Fibroblast of the aortic adventitia (primary cell): ENCODE measurements around the gene SEC16B. TPM values are rescaled to one million over a fixed set of nuclear protein-coding genes. Genes with fewer than 3 reads are reported as not detected.
"Not testable (repeated sequence)": the region's sequence is repeated elsewhere in the genome, so short reads cannot be mapped to it uniquely, and the experiment has no call there.

ENCODE experiments used
- DNase-seq: peaks from one replicate; pipeline ENCODE4 v3.0.0-alpha.2; 2010; ENCODE audit warnings: low read depth
- H3K4me3 ChIP-seq: 2 replicates; pipeline ENCODE4 v1.5.1; 2011; ENCODE audit warnings: low read depth, mild to moderate bottlenecking, control low read depth, low read length, moderate library complexity
- total RNA-seq: library from RNA; depleted of rRNA; stranded (reverse); fragments of >200 nt; gene quantifications from 2 replicates; pipeline ENCODE4 v1.2.3, GENCODE V29; 2012; ENCODE audit warnings: low replicate concordance
- TF ChIP-seq, protein P1 (sequence below): IDR thresholded peaks from 2 replicates; pipeline ENCODE4 v1.5.1; 2011; ENCODE audit warnings: mild to moderate bottlenecking, low read length, control low read depth, inconsistent platforms; ENCODE audit not compliant: insufficient read depth

The SEC16B gene
- total RNA-seq, 1 donor = 4.8 TPM

DNA sequence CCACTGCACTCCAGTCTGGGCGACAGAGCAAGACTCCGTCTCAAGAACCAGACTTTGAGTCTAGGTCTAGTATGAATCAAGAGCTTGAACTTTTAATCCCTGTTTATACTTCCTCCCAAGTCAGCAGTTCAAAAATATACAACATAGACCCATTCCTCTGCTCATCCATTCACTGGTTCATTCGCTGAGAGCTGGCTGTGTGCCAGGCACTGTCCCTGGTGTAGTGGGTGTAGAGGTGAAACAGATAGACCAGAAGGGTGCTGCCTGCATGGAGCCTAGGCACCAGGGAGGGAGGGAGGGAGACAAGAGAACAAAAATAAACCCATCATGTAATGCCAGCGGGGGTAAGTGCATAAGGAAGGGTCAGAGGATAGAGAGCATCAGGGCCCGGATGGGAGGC lies 25.5 kb upstream of the SEC16B start:
- no peak for DNase-seq
- no peak overlapping the region for H3K4me3 ChIP-seq
- TF ChIP-seq, protein P1, sequence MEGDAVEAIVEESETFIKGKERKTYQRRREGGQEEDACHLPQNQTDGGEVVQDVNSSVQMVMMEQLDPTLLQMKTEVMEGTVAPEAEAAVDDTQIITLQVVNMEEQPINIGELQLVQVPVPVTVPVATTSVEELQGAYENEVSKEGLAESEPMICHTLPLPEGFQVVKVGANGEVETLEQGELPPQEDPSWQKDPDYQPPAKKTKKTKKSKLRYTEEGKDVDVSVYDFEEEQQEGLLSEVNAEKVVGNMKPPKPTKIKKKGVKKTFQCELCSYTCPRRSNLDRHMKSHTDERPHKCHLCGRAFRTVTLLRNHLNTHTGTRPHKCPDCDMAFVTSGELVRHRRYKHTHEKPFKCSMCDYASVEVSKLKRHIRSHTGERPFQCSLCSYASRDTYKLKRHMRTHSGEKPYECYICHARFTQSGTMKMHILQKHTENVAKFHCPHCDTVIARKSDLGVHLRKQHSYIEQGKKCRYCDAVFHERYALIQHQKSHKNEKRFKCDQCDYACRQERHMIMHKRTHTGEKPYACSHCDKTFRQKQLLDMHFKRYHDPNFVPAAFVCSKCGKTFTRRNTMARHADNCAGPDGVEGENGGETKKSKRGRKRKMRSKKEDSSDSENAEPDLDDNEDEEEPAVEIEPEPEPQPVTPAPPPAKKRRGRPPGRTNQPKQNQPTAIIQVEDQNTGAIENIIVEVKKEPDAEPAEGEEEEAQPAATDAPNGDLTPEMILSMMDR = no peak

DNA sequence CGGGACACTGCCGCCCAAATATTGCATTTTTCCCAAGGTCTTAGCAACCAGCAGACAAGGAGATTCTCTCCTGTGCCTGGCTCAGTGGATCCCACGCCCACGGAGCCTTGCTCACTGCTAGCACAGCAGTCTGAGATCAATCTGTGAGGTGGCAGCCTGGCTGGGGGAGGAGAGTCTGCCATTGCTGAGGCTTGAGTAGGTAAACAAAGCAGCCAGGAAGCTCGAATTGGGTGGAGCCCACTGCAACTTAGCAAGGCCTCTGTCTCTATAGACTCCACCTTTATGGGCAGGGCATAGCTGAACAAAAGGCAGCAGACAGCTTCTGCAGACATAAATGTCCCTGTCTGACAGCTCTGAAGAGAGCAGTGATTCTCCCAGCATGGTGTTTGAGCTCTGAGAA lies 16.4 kb upstream of the SEC16B start:
- peak; percentile 11 for DNase-seq
- not testable (repeated sequence) for H3K4me3 ChIP-seq

DNA sequence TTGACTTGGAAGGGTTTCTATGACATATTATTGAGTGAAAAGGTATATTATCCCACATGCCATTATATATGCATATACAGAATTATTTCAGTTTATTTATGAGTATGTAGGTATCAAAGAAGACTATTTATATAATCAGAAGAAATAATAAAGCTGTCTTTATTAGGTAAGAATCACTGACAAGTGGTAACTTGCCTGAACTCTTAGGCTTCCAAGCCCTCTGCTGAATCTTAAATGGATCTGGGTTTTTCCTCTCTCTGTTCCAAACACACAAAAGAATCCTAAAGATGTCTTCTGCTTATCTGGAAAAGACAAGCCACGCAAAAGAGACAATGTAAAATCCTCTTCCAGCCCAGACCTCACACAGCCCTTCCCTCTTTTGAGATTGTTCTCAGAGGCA lies 14.9 kb upstream of the SEC16B start:
- no peak overlapping the region for H3K4me3 ChIP-seq
- DNase-seq = no peak
- TF ChIP-seq, protein P1 = no peak

DNA sequence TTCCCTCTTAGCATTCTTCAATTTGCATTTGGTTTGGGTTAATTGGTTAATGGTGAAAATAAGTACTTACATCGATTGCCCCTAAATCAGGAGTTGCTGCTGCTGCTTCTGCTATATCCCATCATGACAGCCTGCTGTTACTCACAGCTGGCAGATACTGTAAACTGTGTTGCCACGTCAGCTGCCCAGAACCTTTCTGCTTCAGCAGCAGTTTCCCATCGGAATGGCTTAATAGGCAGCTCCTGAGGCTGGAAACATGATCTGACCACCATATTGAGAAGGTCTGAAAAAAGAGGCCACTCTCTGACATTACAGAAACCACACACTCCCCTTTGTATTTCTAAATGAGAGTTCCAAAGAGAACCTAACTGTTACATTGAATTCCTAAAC lies 14.3 kb upstream of the SEC16B start:
- peak; percentile 98 for DNase-seq

DNA sequence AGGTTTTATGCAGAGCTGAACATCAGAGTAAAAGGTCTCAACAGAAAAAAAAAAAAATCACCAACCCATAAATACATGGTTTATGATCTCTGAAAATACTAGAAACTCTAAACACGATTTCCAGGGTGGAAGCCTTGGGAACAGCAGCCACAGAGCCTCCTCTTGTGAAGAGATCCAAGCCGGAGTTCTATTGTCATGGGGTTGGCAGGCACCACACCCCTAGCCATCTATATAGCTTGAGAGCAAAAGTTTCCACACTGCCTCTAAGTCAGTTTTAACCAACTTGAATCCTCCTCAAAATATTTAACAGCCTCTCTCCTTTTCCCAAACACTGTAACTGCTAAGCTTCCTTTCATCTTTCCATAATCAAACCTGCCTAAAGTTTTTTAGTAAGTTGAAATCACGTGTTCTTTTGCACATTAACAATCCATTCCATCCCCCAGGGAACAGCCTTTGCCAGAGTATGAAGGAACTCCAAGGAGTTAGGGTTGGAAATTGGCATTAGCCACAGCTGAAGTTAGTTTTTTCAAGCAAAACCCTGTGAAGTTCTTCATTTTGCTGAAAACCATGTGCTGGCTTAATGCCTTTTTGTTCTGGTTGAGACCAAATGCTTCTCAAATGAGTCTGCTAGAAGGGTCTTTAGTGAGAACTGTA lies 13.8 kb upstream of the SEC16B start:
- TF ChIP-seq, protein P1 = no peak
- DNase-seq = peak; percentile 89
- H3K4me3 ChIP-seq = peak overlapping the region; percentile 53

More for the DNA sequence above, 14.3 kb upstream of the SEC16B start:
- TF ChIP-seq, protein P1 = no peak
- peak overlapping the region; percentile 53 for H3K4me3 ChIP-seq

DNA sequence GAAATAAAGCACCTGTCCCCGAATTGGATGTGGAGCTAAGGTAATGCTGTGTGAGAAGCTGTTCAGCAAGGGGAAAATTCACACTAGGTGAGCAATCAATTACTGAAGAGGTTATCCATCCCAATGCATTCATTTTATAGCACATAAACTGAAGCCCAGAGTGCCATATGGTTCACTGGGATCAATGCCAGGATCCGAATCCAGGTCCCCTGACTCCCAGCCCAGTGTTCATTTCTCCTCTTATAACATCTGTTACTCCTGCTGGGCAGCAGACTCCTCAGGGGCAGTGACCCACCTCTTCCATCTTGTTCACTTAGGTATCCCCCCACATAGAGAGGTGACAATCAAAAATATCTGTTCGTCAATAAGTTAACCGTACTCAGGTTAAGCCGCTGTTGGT lies 13.2 kb upstream of the SEC16B start:
- peak overlapping the region; percentile 53 for H3K4me3 ChIP-seq
- TF ChIP-seq, protein P1 = no peak
- peak; percentile 24 for DNase-seq

DNA sequence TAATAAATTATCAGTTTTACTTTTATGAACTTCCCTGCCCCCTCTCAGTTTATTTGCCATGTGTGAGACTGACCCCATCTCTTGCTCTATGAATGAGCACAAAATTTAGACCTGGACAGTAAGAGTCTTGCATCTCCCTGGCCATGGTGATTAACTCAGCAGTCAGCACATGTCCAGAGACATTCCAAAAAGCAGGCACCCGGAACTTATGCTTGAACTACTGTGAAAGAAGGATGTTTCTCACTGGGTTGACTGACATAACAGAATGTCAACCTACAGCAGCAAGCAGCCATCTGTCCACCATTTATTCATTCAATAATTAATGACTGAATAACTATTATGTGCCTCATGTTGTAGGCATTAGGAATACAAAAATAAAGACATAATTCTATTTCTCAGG lies 11.3 kb upstream of the SEC16B start:
- no peak overlapping the region for H3K4me3 ChIP-seq
- TF ChIP-seq, protein P1 = no peak
- no peak for DNase-seq
